Measurements from ENCODE around the gene PRSS53.

DNA sequence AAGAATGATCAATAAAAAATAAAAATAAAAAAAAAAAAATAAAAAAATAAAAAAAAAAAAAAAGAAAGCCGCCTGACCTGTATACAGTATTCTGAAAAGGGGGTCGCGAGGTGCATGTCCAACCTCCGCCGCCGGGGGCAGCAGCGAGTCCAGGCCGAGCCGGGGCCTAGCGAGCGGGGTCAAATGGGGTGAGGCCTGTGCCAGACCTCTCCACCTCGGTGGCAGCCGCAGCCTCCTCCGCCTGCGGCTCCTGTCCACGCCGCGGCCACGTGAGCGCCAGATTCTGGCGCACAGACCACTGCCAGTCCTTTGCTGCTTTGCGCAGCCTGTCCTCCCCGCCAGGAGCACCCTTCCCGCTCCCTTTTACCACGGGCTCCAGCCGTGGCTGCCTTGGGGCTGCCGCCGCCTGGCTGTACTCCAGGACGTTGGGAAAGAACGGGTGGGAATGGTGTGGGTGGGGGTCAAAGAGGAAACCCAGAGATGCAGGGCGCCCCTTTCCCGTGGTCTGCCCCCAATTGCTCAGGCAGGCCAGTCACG lies 17.0 kb upstream of the PRSS53 start:
- TF ChIP-seq CTCF (IDR thresholded peaks at IDR 0.05) (peak; percentile 74 to 90 (median 85)), POLR2A (IDR thresholded peaks at IDR 0.05) (peak in 1 of 4 donors; percentile 28), POLR2AphosphoS5 (IDR thresholded peaks at IDR 0.05) (peak; percentile 42 to 49), EP300 (IDR thresholded peaks at IDR 0.05) (no peak)

All from upper lobe of left lung (tissue), 4 donors.